ENCODE data around the gene NT5C.

NT5C gene

GRCh38 chr17:75176625-75177024, 45.1 kb upstream of the NT5C start:
- no peak overlapping the region for H3K27ac ChIP-seq (ENCODE audit: low read depth, low read length)
- H3K27me3 ChIP-seq (ENCODE audit: control insufficient read depth, low read length): no peaks in the 10 kb centered on the region
- TF ChIP-seq, protein P1, sequence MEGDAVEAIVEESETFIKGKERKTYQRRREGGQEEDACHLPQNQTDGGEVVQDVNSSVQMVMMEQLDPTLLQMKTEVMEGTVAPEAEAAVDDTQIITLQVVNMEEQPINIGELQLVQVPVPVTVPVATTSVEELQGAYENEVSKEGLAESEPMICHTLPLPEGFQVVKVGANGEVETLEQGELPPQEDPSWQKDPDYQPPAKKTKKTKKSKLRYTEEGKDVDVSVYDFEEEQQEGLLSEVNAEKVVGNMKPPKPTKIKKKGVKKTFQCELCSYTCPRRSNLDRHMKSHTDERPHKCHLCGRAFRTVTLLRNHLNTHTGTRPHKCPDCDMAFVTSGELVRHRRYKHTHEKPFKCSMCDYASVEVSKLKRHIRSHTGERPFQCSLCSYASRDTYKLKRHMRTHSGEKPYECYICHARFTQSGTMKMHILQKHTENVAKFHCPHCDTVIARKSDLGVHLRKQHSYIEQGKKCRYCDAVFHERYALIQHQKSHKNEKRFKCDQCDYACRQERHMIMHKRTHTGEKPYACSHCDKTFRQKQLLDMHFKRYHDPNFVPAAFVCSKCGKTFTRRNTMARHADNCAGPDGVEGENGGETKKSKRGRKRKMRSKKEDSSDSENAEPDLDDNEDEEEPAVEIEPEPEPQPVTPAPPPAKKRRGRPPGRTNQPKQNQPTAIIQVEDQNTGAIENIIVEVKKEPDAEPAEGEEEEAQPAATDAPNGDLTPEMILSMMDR (IDR thresholded peaks at IDR 0.05; ENCODE audit: low read depth, low read length, poor library complexity, severe bottlenecking): no peak
- no peak for TF ChIP-seq EZH2phosphoT487 (IDR thresholded peaks at IDR 0.05; ENCODE audit: borderline replicate concordance, low read length)
- H3K4me1 ChIP-seq (ENCODE audit: control insufficient read depth, low read length): peaks cover 10% of the 10 kb centered on the region
- no peaks in the 10 kb centered on the region for H3K9me3 ChIP-seq (ENCODE audit: control insufficient read depth, insufficient read depth, low read length)
- H4K20me1 ChIP-seq (ENCODE audit: control insufficient read depth, insufficient read depth, low read depth, low read length): peaks cover 12% of the 10 kb centered on the region; the same call in 1 of the 2 replicates
- peaks cover 98% of the 10 kb centered on the region for H3K79me2 ChIP-seq (ENCODE audit: control insufficient read depth, low read length)
- H3K4me3 ChIP-seq (ENCODE audit: low read length): no peak overlapping the region
- peaks cover 96% of the 10 kb centered on the region for H3K36me3 ChIP-seq (ENCODE audit: control insufficient read depth, low read length)
- H3F3A ChIP-seq (ENCODE audit: control insufficient read depth, insufficient read depth): peaks cover 14% of the 10 kb centered on the region
- H3K9me2 ChIP-seq (replicated peaks; ENCODE audit: control insufficient read depth, low read length): no peaks in the 10 kb centered on the region
- H3K4me2 ChIP-seq (ENCODE audit: low read length): no peak overlapping the region

- peaks cover 4% of the 10 kb centered on the region; the same call in 1 of the 2 replicates for H3K4me1 ChIP-seq (ENCODE audit: control insufficient read depth, low read length)
- no peaks in the 10 kb centered on the region for H3K27me3 ChIP-seq (ENCODE audit: control insufficient read depth, low read length)
- H4K20me1 ChIP-seq (ENCODE audit: control insufficient read depth, insufficient read depth, low read depth, low read length): peaks cover 5% of the 10 kb centered on the region; the same call in 1 of the 2 replicates
- peaks cover 14% of the 10 kb centered on the region for H3F3A ChIP-seq (ENCODE audit: control insufficient read depth, insufficient read depth)
- no peak overlapping the region for H3K4me2 ChIP-seq (ENCODE audit: low read length)
- no peaks in the 10 kb centered on the region for H3K9me2 ChIP-seq (replicated peaks; ENCODE audit: control insufficient read depth, low read length)
- H3K79me2 ChIP-seq (ENCODE audit: control insufficient read depth, low read length): peaks cover 98% of the 10 kb centered on the region
- no peak overlapping the region for H3K27ac ChIP-seq (ENCODE audit: low read depth, low read length)
- peaks cover 97% of the 10 kb centered on the region for H3K36me3 ChIP-seq (ENCODE audit: control insufficient read depth, low read length)
- no peaks in the 10 kb centered on the region for H3K9me3 ChIP-seq (ENCODE audit: control insufficient read depth, insufficient read depth, low read length)
- no peak overlapping the region for H3K4me3 ChIP-seq (ENCODE audit: low read length)
- TF ChIP-seq, protein P1 (IDR thresholded peaks at IDR 0.05; ENCODE audit: low read depth, low read length, poor library complexity, severe bottlenecking): no peak
- no peak for TF ChIP-seq EZH2phosphoT487 (IDR thresholded peaks at IDR 0.05; ENCODE audit: borderline replicate concordance, low read length)
Observed at GRCh38 chr17:75174996-75175395, 43.5 kb upstream of the NT5C start.

- peaks cover 93% of the 10 kb centered on the region for H3K36me3 ChIP-seq (ENCODE audit: control insufficient read depth, low read length)
- H3K27ac ChIP-seq (ENCODE audit: low read depth, low read length): no peak overlapping the region
- no peak overlapping the region for H3K4me2 ChIP-seq (ENCODE audit: low read length)
- TF ChIP-seq, protein P1 (IDR thresholded peaks at IDR 0.05; ENCODE audit: low read depth, low read length, poor library complexity, severe bottlenecking): no peak
- no peak for TF ChIP-seq EZH2phosphoT487 (IDR thresholded peaks at IDR 0.05; ENCODE audit: borderline replicate concordance, low read length)
- H3K9me3 ChIP-seq (ENCODE audit: control insufficient read depth, insufficient read depth, low read length): no peaks in the 10 kb centered on the region
- no peaks in the 10 kb centered on the region for H3K27me3 ChIP-seq (ENCODE audit: control insufficient read depth, low read length)
- H4K20me1 ChIP-seq (ENCODE audit: control insufficient read depth, insufficient read depth, low read depth, low read length): no peaks in the 10 kb centered on the region; the same call in 1 of the 2 replicates
- H3K4me3 ChIP-seq (ENCODE audit: low read length): no peak overlapping the region
- peaks cover 97% of the 10 kb centered on the region for H3K79me2 ChIP-seq (ENCODE audit: control insufficient read depth, low read length)
- no peaks in the 10 kb centered on the region for H3K9me2 ChIP-seq (replicated peaks; ENCODE audit: control insufficient read depth, low read length)
- H3F3A ChIP-seq (ENCODE audit: control insufficient read depth, insufficient read depth): peaks cover 18% of the 10 kb centered on the region
- H3K4me1 ChIP-seq (ENCODE audit: control insufficient read depth, low read length): peaks cover 4% of the 10 kb centered on the region; the same call in 1 of the 2 replicates
Observed at GRCh38 chr17:75173526-75173925, 42.0 kb upstream of the NT5C start.

Measured in DOHH2 (cell line).